ENCODE data around the gene CSNK1D.

GRCh38 chr17:82287868-82288801, 14.6 kb upstream of the CSNK1D start:
- no peak for TF ChIP-seq TAF1 (IDR thresholded peaks at IDR 0.05; ENCODE audit: borderline replicate concordance, insufficient read depth, low read length)
- no peak for TF ChIP-seq REST (IDR thresholded peaks at IDR 0.05; ENCODE audit: insufficient read depth in 1 of 2, low read depth in 2 of 2, low read length in 2 of 2)
- TF ChIP-seq POLR2AphosphoS5 (IDR thresholded peaks at IDR 0.05; ENCODE audit: low read depth, low read length) = no peak

All from PFSK-1 (cell line).